SH-SY5Y (cell line): ENCODE data around the gene SPON1.

Source experiments
- GATA2 ChIP-seq: IDR thresholded peaks from 2 replicates; pipeline ENCODE4 v1.6.1; 2011; ENCODE audit warnings: mild to moderate bottlenecking, low read depth, low read length
- GATA3 ChIP-seq: IDR thresholded peaks from 2 replicates; pipeline ENCODE4 v1.6.1; 2011; ENCODE audit warnings: low read depth, mild to moderate bottlenecking, low read length, moderate library complexity

- TF ChIP-seq GATA3 (no peak), GATA2 (no peak)
These were observed 138.9 kb downstream of the SPON1 start for GRCh38 chr11:14101388-14101787.
